ENCODE data around the gene IER2. TPM values are rescaled to one million over a fixed set of nuclear protein-coding genes. Genes with fewer than 3 reads are reported as not detected.

The IER2 gene
- total RNA-seq, 2 donors from 2014 or later, result 168 to 184 TPM

GRCh38 chr19:13112555-13112954 lies 37.7 kb upstream of the IER2 start:
- ATAC-seq (replicated peaks in 1 of 2), result no peak
- DNase-seq, result no peak
- Mint-ChIP-seq H3K9me3 (no peaks in the 10 kb centered on the region), H3K4me3 (no peak overlapping the region), H3K4me1 (ENCODE audit: low read depth) (peaks cover 13% of the 10 kb centered on the region), H3K36me3 (ENCODE audit: insufficient read depth in 2 of 2) (peaks cover 2 to 3% of the 10 kb centered on the region in 2 donors), H3K27ac (no peak overlapping the region), H3K27me3 (ENCODE audit: low read depth) (no peaks in the 10 kb centered on the region)

- Mint-ChIP-seq H3K36me3 (ENCODE audit: insufficient read depth in 2 of 2) (peaks cover 0 to 3% of the 10 kb centered on the region in 2 donors), H3K9me3 (no peaks in the 10 kb centered on the region), H3K27me3 (ENCODE audit: low read depth) (no peaks in the 10 kb centered on the region), H3K4me1 (ENCODE audit: low read depth) (peaks cover 34% of the 10 kb centered on the region), H3K27ac (peak overlapping the region; percentile 92), H3K4me3 (peak overlapping the region; percentile 92)
- no peak for ATAC-seq (replicated peaks in 1 of 2)
- no peak for DNase-seq
Observed at GRCh38 chr19:13115936-13116281, 34.3 kb upstream of the IER2 start.

DNA sequence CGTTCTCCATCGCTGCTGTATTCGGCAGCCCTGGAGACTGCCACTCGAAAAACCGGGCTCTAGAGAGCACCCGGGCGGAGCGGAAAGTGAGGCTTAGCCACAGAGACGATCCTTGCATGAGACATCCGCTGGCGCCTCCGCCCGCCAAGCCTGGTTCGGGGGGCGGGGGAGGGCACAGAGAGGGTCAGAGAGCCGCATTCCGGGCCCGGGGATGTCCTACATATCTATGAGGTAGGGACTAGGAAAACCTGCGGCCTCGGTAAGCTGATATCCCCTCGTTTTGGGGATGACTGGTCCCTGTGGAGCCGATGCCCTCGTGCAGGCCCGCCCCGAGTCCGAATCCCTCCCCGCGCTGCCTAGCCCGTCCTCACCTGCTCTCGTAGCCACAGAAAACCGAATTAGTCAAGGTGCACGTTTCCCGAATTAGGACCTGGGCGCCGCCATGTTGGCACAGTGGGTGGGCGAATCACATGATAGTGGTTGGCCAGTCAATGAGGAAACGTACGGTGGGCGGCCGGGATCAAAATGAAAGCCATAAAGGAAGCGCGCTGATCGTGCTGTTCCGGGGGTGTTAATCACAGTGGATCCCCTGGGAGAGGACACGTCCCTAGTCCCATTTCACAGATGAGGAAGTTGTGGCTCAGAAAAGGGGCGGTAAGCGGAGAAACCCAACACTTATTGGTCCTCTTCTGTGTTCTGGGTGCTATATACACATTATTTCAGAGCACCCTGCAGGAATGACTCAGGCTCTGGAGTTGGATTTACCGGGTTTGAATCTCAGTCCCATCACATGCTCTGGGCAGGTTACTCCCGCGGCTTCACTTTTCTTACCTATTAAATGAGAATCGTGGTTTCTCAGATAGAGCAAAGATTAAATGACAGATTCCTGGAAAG lies 33.7 kb upstream of the IER2 start, which contains the start of gene TRMT1:
TRMT1 (minus strand) TSS at position 459 of the 894 bp plus-strand sequence; CDS start at position 118, 341 bp downstream.
- Mint-ChIP-seq H3K4me3 (peak within 1 kb of the TSS; percentile 92), H3K4me1 (ENCODE audit: low read depth) (peaks cover 41% of the 10 kb centered on the region), H3K9me3 (no peaks in the 10 kb centered on the region), H3K27ac (peak within 1 kb of the TSS; percentile 92), H3K27me3 (ENCODE audit: low read depth) (no peaks in the 10 kb centered on the region), H3K36me3 (ENCODE audit: insufficient read depth in 2 of 2) (peaks cover 0 to 3% of the 10 kb centered on the region in 2 donors)
- DNase-seq, result peak; percentile 89 to 94
- peak; percentile 61 to 67 for ATAC-seq (replicated peaks in 1 of 2)

- Mint-ChIP-seq H3K27ac (peak overlapping the region; percentile 92), H3K4me3 (peak overlapping the region; percentile 92), H3K4me1 (ENCODE audit: low read depth) (peaks cover 48% of the 10 kb centered on the region), H3K27me3 (ENCODE audit: low read depth) (no peaks in the 10 kb centered on the region), H3K36me3 (ENCODE audit: insufficient read depth in 2 of 2) (peaks cover 3 to 4% of the 10 kb centered on the region in 2 donors), H3K9me3 (no peaks in the 10 kb centered on the region)
- DNase-seq (no peak), ATAC-seq (replicated peaks in 1 of 2) (peak; percentile 3 to 14)
Observed at GRCh38 chr19:13117176-13117771, 32.9 kb upstream of the IER2 start.

DNA sequence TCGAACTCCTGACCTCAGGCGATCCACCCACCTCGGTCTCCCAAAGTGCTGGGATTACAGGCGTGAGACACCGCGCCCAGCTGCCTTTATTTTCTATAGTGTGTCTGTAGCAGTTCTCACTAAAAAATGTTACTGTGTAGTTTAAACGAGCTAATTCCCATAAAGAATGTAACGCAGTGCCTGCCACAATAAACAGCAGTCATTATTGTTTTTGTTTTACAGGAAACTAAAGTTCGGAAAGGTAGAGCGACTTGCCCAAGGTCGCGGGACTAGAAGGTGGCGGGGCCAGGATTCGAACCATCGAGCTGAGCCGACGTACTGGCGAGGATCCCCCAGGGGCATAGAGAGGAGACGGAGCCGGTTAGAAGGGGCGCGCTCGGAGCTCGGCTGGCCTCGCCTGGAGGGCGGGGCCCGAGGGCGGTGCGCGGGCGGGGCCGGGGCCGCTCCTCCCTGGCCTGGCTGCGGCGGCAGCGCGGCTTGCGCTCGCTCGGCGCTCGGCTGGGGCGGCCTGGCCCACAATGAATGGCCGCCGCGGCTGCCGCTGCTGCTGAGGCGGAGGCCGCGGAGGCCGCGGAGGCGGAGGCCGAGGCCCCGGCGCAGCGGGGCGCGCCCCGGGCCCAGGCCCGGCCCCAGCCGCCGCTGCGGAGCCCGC lies 32.3 kb upstream of the IER2 start, which contains the start of gene NACC1:
NACC1 (plus strand) TSS at position 493 of the 652 bp plus-strand sequence. CDS start 16,944 bp downstream, outside the sequence.
- H3K4me3 Mint-ChIP-seq, result peak within 1 kb of the TSS; percentile 92
- peak within 1 kb of the TSS; percentile 92 for H3K27ac Mint-ChIP-seq
- peaks cover 54% of the 10 kb centered on the region for H3K4me1 Mint-ChIP-seq (ENCODE audit: low read depth)
- H3K36me3 Mint-ChIP-seq (ENCODE audit: insufficient read depth in 2 of 2), result peaks cover 3 to 5% of the 10 kb centered on the region in 2 donors
- DNase-seq (peak; percentile 93 to 96), ATAC-seq (replicated peaks in 1 of 2) (peak; percentile 85 to 90)
- H3K27me3 Mint-ChIP-seq (ENCODE audit: low read depth), result no peaks in the 10 kb centered on the region
- no peaks in the 10 kb centered on the region for H3K9me3 Mint-ChIP-seq

DNA sequence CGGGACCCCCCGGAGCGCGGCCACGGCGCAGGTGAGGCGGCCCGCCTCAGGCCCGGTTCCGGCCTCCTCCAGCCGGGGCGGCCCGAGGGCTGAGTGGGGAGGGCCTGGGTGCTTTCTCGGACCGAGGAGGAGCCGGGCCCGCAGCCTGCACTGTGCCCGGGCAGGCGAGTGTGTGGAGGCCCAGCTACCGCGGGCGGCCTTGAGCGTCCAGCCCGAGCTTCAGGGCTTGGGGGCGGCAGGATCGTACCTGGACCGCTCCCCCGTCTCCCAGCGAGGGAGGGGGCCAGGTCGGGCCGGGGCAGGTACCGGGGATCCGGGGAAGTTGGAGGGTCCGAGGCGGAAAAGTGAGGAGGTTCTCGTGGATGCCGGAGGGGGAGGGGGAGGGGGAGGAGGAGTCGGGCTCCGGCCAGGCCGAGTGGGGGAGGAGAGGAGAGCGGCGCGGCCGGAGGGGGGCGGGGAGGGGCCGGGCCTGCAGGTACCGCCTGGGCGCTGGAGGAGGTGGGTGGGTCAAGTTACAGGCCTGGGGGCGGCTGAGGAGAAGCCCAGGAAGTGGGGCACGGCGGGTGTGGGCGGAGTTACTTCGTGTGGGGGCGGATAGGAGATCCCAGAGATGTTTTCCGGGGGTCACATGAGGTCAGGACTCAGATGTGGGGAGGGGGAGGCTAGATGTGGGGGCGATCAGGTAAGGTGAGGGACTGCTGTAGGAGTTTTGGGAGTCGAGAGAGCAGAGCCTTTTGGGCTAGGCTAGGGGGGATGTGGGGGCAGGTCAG lies 31.6 kb upstream of the IER2 start:
- Mint-ChIP-seq H3K4me1 (ENCODE audit: low read depth) (peaks cover 57% of the 10 kb centered on the region), H3K27ac (peak overlapping the region; percentile 81), H3K27me3 (ENCODE audit: low read depth) (no peaks in the 10 kb centered on the region), H3K4me3 (peak overlapping the region; percentile 75 to 84), H3K9me3 (no peaks in the 10 kb centered on the region), H3K36me3 (ENCODE audit: insufficient read depth in 2 of 2) (peaks cover 3 to 7% of the 10 kb centered on the region in 2 donors)
- ATAC-seq (replicated peaks in 1 of 2), result peak in 1 of 2 donors; percentile 8
- DNase-seq, result peak; percentile 58 to 64

- Mint-ChIP-seq H3K4me3 (peak overlapping the region; percentile 75 to 84), H3K36me3 (ENCODE audit: insufficient read depth in 2 of 2) (peaks cover 3 to 7% of the 10 kb centered on the region in 2 donors), H3K4me1 (ENCODE audit: low read depth) (peaks cover 57% of the 10 kb centered on the region), H3K9me3 (no peaks in the 10 kb centered on the region), H3K27me3 (ENCODE audit: low read depth) (no peaks in the 10 kb centered on the region), H3K27ac (peak overlapping the region; percentile 81)
- ATAC-seq (replicated peaks in 1 of 2), result no peak
- no peak for DNase-seq
Observed at GRCh38 chr19:13119627-13120026, 30.6 kb upstream of the IER2 start.

DNA sequence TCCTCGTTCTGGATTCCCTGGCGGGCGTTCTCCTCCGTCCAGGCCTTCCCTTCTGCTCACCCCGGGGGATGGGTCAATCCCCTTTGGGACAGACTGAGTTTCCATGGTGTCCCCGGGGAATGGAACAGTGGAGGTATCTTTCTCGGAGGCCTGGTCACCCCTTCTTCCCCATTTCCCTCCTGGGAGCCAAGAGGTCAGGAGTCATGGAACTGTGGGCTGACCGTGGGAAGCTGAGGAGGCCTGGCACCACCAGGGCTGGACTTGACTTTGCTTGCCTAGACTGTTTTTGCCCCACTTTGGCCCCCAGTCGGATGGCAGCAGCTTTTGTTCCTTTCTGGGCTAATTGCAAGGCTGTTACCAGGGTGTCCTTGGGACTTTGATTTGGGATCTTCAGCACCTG lies 30.2 kb upstream of the IER2 start:
- Mint-ChIP-seq H3K27ac (no peak overlapping the region), H3K27me3 (ENCODE audit: low read depth) (no peaks in the 10 kb centered on the region), H3K9me3 (no peaks in the 10 kb centered on the region), H3K4me3 (peak overlapping the region; percentile 53 to 84), H3K4me1 (ENCODE audit: low read depth) (peaks cover 55% of the 10 kb centered on the region), H3K36me3 (ENCODE audit: insufficient read depth in 2 of 2) (peaks cover 3 to 7% of the 10 kb centered on the region in 2 donors)
- ATAC-seq (replicated peaks in 1 of 2), result no peak
- DNase-seq, result no peak

- ATAC-seq (replicated peaks in 1 of 2), result no peak
- Mint-ChIP-seq H3K27ac (peak overlapping the region; percentile 76), H3K4me3 (peak overlapping the region; percentile 53 to 84), H3K36me3 (ENCODE audit: insufficient read depth in 2 of 2) (peaks cover 3 to 7% of the 10 kb centered on the region in 2 donors), H3K4me1 (ENCODE audit: low read depth) (peaks cover 47% of the 10 kb centered on the region), H3K9me3 (no peaks in the 10 kb centered on the region), H3K27me3 (ENCODE audit: low read depth) (no peaks in the 10 kb centered on the region)
- DNase-seq, result no peak
Observed at GRCh38 chr19:13120817-13121216, 29.4 kb upstream of the IER2 start.

GRCh38 chr19:13121551-13122274 lies 28.5 kb upstream of the IER2 start:
- peak overlapping the region; percentile 36 to 53 for H3K4me3 Mint-ChIP-seq

GRCh38 chr19:13122275-13122878 lies 27.8 kb upstream of the IER2 start:
- Mint-ChIP-seq H3K4me1 (ENCODE audit: low read depth) (peaks cover 45% of the 10 kb centered on the region), H3K4me3 (peak overlapping the region; percentile 36 to 53), H3K27me3 (ENCODE audit: low read depth) (no peaks in the 10 kb centered on the region), H3K27ac (peak overlapping the region; percentile 83), H3K36me3 (ENCODE audit: insufficient read depth in 2 of 2) (peaks cover 0 to 7% of the 10 kb centered on the region in 2 donors), H3K9me3 (no peaks in the 10 kb centered on the region)
- ATAC-seq (replicated peaks in 1 of 2) (peak in 1 of 2 donors; percentile 12), DNase-seq (peak in 1 of 2 donors; percentile 35)

More at GRCh38 chr19:13121551-13122274, 28.5 kb upstream of the IER2 start:
- Mint-ChIP-seq H3K27ac (peak overlapping the region; percentile 76), H3K9me3 (no peaks in the 10 kb centered on the region), H3K27me3 (ENCODE audit: low read depth) (no peaks in the 10 kb centered on the region), H3K4me1 (ENCODE audit: low read depth) (peaks cover 46% of the 10 kb centered on the region), H3K36me3 (ENCODE audit: insufficient read depth in 2 of 2) (peaks cover under 1 to 7% of the 10 kb centered on the region in 2 donors)
- DNase-seq (peak in 1 of 2 donors; percentile 39), ATAC-seq (replicated peaks in 1 of 2) (peak in 1 of 2 donors; percentile 27)
